A549 treated with ZK216348 at 1 μM for 4 hours (cell line): ENCODE data around the gene PIGR. TPM values are rescaled to one million over a fixed set of nuclear protein-coding genes. Genes with fewer than 3 reads are reported as not detected.

Experiments
- total RNA-seq: library from RNA; stranded (reverse); fragments of 200-300 nt; extraction: Qiagen RNA extraction; gene quantifications from 5 replicates; pipeline ENCODE4 v1.2.3, GENCODE V29; 2022; ENCODE audit warnings: low read depth

The PIGR gene, protein sequence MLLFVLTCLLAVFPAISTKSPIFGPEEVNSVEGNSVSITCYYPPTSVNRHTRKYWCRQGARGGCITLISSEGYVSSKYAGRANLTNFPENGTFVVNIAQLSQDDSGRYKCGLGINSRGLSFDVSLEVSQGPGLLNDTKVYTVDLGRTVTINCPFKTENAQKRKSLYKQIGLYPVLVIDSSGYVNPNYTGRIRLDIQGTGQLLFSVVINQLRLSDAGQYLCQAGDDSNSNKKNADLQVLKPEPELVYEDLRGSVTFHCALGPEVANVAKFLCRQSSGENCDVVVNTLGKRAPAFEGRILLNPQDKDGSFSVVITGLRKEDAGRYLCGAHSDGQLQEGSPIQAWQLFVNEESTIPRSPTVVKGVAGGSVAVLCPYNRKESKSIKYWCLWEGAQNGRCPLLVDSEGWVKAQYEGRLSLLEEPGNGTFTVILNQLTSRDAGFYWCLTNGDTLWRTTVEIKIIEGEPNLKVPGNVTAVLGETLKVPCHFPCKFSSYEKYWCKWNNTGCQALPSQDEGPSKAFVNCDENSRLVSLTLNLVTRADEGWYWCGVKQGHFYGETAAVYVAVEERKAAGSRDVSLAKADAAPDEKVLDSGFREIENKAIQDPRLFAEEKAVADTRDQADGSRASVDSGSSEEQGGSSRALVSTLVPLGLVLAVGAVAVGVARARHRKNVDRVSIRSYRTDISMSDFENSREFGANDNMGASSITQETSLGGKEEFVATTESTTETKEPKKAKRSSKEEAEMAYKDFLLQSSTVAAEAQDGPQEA
- total RNA-seq, result not detected in 5 replicates

GRCh38 chr1:206946261-206946660 is at the start of gene PIGR:
PIGR (minus strand) TSS chr1:206946466; CDS start chr1:206940531, 5,935 bp downstream.

DNA sequence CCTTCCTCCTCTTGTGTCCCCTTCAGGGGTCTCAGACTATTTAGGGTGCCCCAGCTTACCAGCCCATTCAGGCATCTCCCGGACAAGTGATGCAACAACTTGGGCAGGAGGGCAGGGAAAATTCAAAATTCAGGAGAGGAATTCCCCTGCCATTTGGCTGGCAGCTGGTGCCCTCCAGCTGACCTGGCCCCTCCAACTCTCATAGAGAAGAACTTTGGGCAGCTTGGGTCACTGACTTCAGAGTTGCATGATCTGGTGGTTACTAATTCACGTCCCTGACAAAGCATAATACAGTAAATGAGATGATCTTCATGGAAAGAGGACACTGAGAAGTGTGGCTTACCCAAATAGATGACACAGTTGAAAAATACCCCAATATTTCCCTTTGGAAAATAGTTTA is 24.2 kb upstream of the PIGR start, which contains the start of gene FCAMR:
Gene FCAMR (minus strand): TSS at position 15 of the 400 bp plus-strand sequence. CDS start 335 bp downstream, outside the sequence.

GRCh38 chr1:206921772-206922265 is 24.4 kb downstream of the PIGR start, which contains the start of gene FCMR:
FCMR (minus strand) TSS chr1:206921941; CDS start chr1:206921854, 87 bp downstream.

GRCh38 chr1:206897175-206897574 is 49.1 kb downstream of the PIGR start, which contains the start of gene IL24:
IL24 (plus strand) TSS chr1:206897443; CDS start chr1:206897833, 390 bp downstream.

Other genes with a start within 250 kb of the PIGR start
- gene IL19, start 175.7 kb downstream of the PIGR start, total RNA-seq, result not detected in 5 replicates
- not detected in 5 replicates for gene IL10, start 174.0 kb downstream of the PIGR start, total RNA-seq
- not detected in 5 replicates for gene IL20, start 80.8 kb downstream of the PIGR start, total RNA-seq
- 0.27 to 0.42 TPM (median 0.32 TPM) in 5 replicates for gene IL24, start 49.0 kb downstream of the PIGR start, total RNA-seq
- 4.5 to 7.0 TPM (median 4.8 TPM) in 5 replicates for gene FCMR, start 24.5 kb downstream of the PIGR start, total RNA-seq
- gene FCAMR, start 24.0 kb upstream of the PIGR start, total RNA-seq, result 0.14 TPM in 1 of 5 replicates, not detected in the others
- 3.6 to 7.4 TPM (median 5.8 TPM) in 5 replicates for gene C1orf116, start 86.3 kb upstream of the PIGR start, total RNA-seq
- 2.9 to 8.4 TPM (median 7.4 TPM) in 5 replicates for gene YOD1, start 104.7 kb upstream of the PIGR start, total RNA-seq
- 4.6 to 7.3 TPM (median 6.4 TPM) in 5 replicates for gene PFKFB2, start 106.8 kb upstream of the PIGR start, total RNA-seq
- 1.2 to 2.1 TPM (median 1.6 TPM) in 5 replicates for gene C4BPB, start 142.4 kb upstream of the PIGR start, total RNA-seq
- gene C4BPA, start 157.8 kb upstream of the PIGR start, total RNA-seq, result 0.33 to 0.86 TPM (median 0.78 TPM) in 5 replicates